Astrocyte (in vitro differentiated cells and primary cell): ENCODE results near the gene FAM200B. TPM values are rescaled to one million over a fixed set of nuclear protein-coding genes. Genes with fewer than 3 reads are reported as not detected.

Experiments used
- DNase-seq: peaks from one replicate; pipeline ENCODE4 v3.0.0-alpha.2; 2010; ENCODE audit warnings: low read depth
- FAIRE-seq: peaks from 2 replicates; lab custom pipeline; 2011; peaks lifted over from hg19 to GRCh38; lab: Jason Lieb, UNC
- H2AFZ ChIP-seq: 2 replicates; pipeline ENCODE4 v1.6.0; 2012; ENCODE audit warnings: low read depth, low read length, inconsistent platforms
- H3K27ac ChIP-seq: 2 replicates; pipeline ENCODE4 v1.5.1; 2011; ENCODE audit warnings: low read depth, low read length, inconsistent platforms
- H3K27me3 ChIP-seq: 2 replicates; pipeline ENCODE4 v1.6.0; 2011; ENCODE audit warnings: low read length, inconsistent platforms; ENCODE audit not compliant: insufficient read depth
- H3K36me3 ChIP-seq: 2 replicates; pipeline ENCODE4 v1.5.1; 2011; ENCODE audit warnings: low read length, inconsistent platforms; ENCODE audit not compliant: insufficient read depth
- H3K4me1 ChIP-seq: 2 replicates; pipeline ENCODE4 v1.5.1; 2011; ENCODE audit warnings: low read length, inconsistent platforms; ENCODE audit not compliant: insufficient read depth
- H3K4me2 ChIP-seq: 2 replicates; pipeline ENCODE4 v1.6.0; 2012; ENCODE audit warnings: low read length, inconsistent platforms
- H3K4me3 ChIP-seq: 2 replicates; pipeline ENCODE4 v1.5.1; 2011; ENCODE audit warnings: low read depth, mild to moderate bottlenecking, low read length, inconsistent platforms; ENCODE audit not compliant: insufficient read depth
- H3K79me2 ChIP-seq: 2 replicates; pipeline ENCODE4 v1.6.0; 2012; ENCODE audit warnings: mild to moderate bottlenecking, low read length, inconsistent platforms; ENCODE audit not compliant: insufficient read depth
- H3K9ac ChIP-seq: 2 replicates; pipeline ENCODE4 v1.6.0; 2012; ENCODE audit warnings: mild to moderate bottlenecking, low read length, inconsistent platforms
- H3K9me3 ChIP-seq: 2 replicates; pipeline ENCODE4 v1.5.1; 2012; ENCODE audit warnings: low read depth, mild to moderate bottlenecking, low read length, inconsistent platforms; ENCODE audit not compliant: insufficient read depth
- H4K20me1 ChIP-seq: 2 replicates; pipeline ENCODE4 v1.6.0; 2012; ENCODE audit warnings: low read length, inconsistent platforms; ENCODE audit not compliant: insufficient read depth
- H3K27ac Mint-ChIP-seq: one replicate; pipeline ENCODE4 v1.8.0; 2021; ENCODE audit warnings: mild to moderate bottlenecking, mixed read lengths; ENCODE audit not compliant: unreplicated experiment
- H3K27me3 Mint-ChIP-seq: one replicate; pipeline ENCODE4 v1.8.0; 2021; ENCODE audit warnings: low read depth, mixed read lengths; ENCODE audit not compliant: unreplicated experiment
- H3K36me3 Mint-ChIP-seq: one replicate; pipeline ENCODE4 v1.8.0; 2021; ENCODE audit warnings: low read depth, mixed read lengths; ENCODE audit not compliant: unreplicated experiment
- H3K4me1 Mint-ChIP-seq: one replicate; pipeline ENCODE4 v1.8.0; 2021; ENCODE audit warnings: low read depth, mixed read lengths; ENCODE audit not compliant: unreplicated experiment
- H3K4me3 Mint-ChIP-seq: one replicate; pipeline ENCODE4 v1.8.0; 2021; ENCODE audit warnings: mild to moderate bottlenecking, moderate library complexity, mixed read lengths; ENCODE audit not compliant: unreplicated experiment
- H3K9me3 Mint-ChIP-seq: one replicate; pipeline ENCODE4 v1.8.0; 2021; ENCODE audit warnings: mild to moderate bottlenecking, mixed read lengths; ENCODE audit not compliant: unreplicated experiment
- CTCF ChIP-seq: IDR thresholded peaks from 2 replicates; pipeline ENCODE4 v1.5.1; 2011; ENCODE audit warnings: low read depth, mild to moderate bottlenecking, inconsistent platforms, low read length, moderate library complexity; ENCODE audit not compliant: insufficient read depth
- EZH2 ChIP-seq: IDR thresholded peaks from 2 replicates; pipeline ENCODE4 v1.6.1; 2012; ENCODE audit warnings: mild to moderate bottlenecking, low read length, inconsistent platforms; ENCODE audit not compliant: insufficient read depth
- total RNA-seq: library from RNA; stranded (reverse); gene quantifications from 2 replicates; pipeline ENCODE4 v1.2.1, GENCODE V29; 2021

The FAM200B gene
- total RNA-seq, 1 donor from 2014 or later, result 74.7 TPM

- Mint-ChIP-seq H3K4me1 (peaks cover 21% of the 10 kb centered on the region), H3K27ac (no peak overlapping the region), H3K9me3 (no peaks in the 10 kb centered on the region), H3K27me3 (no peaks in the 10 kb centered on the region), H3K4me3 (no peak overlapping the region), H3K36me3 (no peaks in the 10 kb centered on the region)
- no peak overlapping the region for H3K4me3 ChIP-seq
- TF ChIP-seq CTCF (no peak), EZH2 (no peak)
- no peaks in the 10 kb centered on the region for H3K36me3 ChIP-seq
- no peak overlapping the region for H3K4me2 ChIP-seq
- peaks cover 15% of the 10 kb centered on the region for H3K4me1 ChIP-seq
- H4K20me1 ChIP-seq, result no peaks in the 10 kb centered on the region
- H3K9me3 ChIP-seq, result no peaks in the 10 kb centered on the region
- H2AFZ ChIP-seq, result no peak overlapping the region
- DNase-seq (no peak), FAIRE-seq (no peak)
- H3K9ac ChIP-seq, result no peak overlapping the region
- H3K27ac ChIP-seq, result no peak overlapping the region
- no peaks in the 10 kb centered on the region for H3K79me2 ChIP-seq
- H3K27me3 ChIP-seq, result no peaks in the 10 kb centered on the region
Observed at GRCh38 chr4:15712214-15712613, 30.6 kb downstream of the FAM200B start.

- Mint-ChIP-seq H3K4me1 (peaks cover 30% of the 10 kb centered on the region), H3K27me3 (no peaks in the 10 kb centered on the region), H3K4me3 (no peak overlapping the region), H3K27ac (no peak overlapping the region), H3K9me3 (no peaks in the 10 kb centered on the region), H3K36me3 (no peaks in the 10 kb centered on the region)
- no peaks in the 10 kb centered on the region for H3K79me2 ChIP-seq
- no peak for TF ChIP-seq EZH2
- no peak for TF ChIP-seq CTCF
- no peak overlapping the region for H2AFZ ChIP-seq
- H3K9me3 ChIP-seq, result no peaks in the 10 kb centered on the region
- H3K36me3 ChIP-seq, result no peaks in the 10 kb centered on the region
- no peaks in the 10 kb centered on the region for H4K20me1 ChIP-seq
- H3K27ac ChIP-seq, result peak overlapping the region; percentile 16
- FAIRE-seq (peak; percentile 23), DNase-seq (peak; percentile 72)
- no peak overlapping the region for H3K4me2 ChIP-seq
- no peak overlapping the region for H3K9ac ChIP-seq
- H3K4me1 ChIP-seq, result peaks cover 24% of the 10 kb centered on the region
- H3K27me3 ChIP-seq, result no peaks in the 10 kb centered on the region
- H3K4me3 ChIP-seq, result no peak overlapping the region
Observed at GRCh38 chr4:15714141-15714540, 32.5 kb downstream of the FAM200B start.

DNA sequence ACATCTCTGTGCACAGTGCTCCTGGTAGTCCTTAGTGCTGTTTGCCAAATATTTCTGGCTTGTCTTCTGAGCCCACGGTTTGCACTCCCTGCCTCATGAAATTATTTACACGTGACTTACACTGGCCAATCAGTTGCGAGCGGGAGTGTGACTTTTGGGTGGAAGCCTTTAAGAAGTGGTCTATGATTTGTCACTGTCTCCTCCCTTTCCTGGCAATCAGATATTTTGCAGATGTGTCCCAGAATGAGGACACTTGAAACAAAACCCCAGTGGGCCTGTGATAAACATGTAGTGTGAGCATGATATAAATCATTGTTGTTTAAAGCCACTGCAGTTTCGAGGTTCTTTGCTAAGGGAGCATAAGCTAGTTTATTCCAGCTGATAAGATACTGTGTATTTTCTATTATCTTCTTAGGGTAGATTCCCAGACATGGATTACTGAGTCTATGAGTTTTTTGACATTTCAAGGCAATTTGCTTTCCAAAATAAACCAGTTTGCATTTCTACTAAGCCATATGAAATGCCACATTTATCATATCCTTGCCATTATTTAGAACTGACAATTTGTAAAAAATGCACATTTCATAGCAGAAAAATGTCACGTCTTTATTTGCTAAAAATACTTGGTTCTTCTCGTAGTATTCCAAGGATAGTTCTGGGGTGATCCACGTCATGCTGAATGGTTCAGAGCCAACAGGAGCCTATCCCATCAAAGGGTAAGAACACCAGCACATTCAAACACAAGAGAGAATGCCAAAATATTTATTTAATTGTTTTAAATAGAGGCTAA is 33.2 kb downstream of the FAM200B start:
- H3K9me3 ChIP-seq, result no peaks in the 10 kb centered on the region
- no peaks in the 10 kb centered on the region for H3K36me3 ChIP-seq
- no peaks in the 10 kb centered on the region for H3K79me2 ChIP-seq
- H3K27me3 ChIP-seq, result no peaks in the 10 kb centered on the region
- peak overlapping the region; percentile 16 for H3K27ac ChIP-seq
- DNase-seq (peak; percentile 79), FAIRE-seq (peak; percentile 87)
- no peak overlapping the region for H3K4me2 ChIP-seq
- no peak overlapping the region for H3K9ac ChIP-seq
- Mint-ChIP-seq H3K4me3 (no peak overlapping the region), H3K27me3 (no peaks in the 10 kb centered on the region), H3K36me3 (no peaks in the 10 kb centered on the region), H3K27ac (no peak overlapping the region), H3K9me3 (no peaks in the 10 kb centered on the region), H3K4me1 (peaks cover 25% of the 10 kb centered on the region)
- TF ChIP-seq EZH2, result no peak
- no peak for TF ChIP-seq CTCF
- H2AFZ ChIP-seq, result no peak overlapping the region
- H3K4me1 ChIP-seq, result peaks cover 24% of the 10 kb centered on the region
- H4K20me1 ChIP-seq, result no peaks in the 10 kb centered on the region
- H3K4me3 ChIP-seq, result no peak overlapping the region
